DMS153 (cell line): ENCODE data around the gene NHLRC2.

Experiments
- DNase-seq: peaks from one replicate; lab custom pipeline; 2025; lab: John Stamatoyannopoulos, UW

NHLRC2 gene

DNA sequence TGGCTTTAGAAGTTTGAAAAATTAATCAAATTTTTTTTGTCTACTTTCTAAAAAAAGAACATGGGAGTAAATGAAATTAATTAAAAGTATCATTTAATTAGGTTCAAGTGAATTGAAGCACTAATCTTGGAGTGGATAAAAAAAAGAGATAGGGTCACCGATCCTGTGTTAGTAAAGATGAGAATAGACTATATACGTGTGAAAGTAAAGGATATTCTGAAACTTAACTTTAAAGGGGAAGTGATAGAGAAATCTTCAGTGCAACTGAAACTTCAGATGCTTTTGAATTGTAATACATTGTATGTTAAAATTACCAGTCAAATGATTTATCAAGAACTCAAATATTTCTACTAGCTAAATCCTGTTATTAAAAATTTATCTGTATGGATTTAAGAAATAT lies 4.8 kb downstream of the NHLRC2 start:
- DNase-seq: no peak

DNA sequence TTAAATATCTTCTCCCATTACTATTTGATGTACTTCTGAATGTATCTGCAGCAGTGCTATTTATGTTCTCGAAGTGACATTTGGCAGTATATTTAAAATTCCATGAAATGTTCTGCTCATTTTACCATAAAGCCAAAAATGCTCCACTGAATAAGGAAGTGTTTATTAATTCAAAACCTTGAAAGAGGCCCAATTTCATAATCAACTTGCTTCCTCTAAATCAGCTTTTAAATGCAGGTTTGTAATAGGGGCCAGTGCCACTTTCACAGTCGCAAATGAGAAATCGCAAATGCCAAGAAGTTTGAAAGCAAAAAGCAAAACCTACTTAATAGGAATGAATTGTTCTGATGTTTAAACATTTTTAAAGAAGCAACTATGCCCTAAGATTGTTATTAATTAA lies 11.4 kb downstream of the NHLRC2 start:
- DNase-seq: no peak

DNA sequence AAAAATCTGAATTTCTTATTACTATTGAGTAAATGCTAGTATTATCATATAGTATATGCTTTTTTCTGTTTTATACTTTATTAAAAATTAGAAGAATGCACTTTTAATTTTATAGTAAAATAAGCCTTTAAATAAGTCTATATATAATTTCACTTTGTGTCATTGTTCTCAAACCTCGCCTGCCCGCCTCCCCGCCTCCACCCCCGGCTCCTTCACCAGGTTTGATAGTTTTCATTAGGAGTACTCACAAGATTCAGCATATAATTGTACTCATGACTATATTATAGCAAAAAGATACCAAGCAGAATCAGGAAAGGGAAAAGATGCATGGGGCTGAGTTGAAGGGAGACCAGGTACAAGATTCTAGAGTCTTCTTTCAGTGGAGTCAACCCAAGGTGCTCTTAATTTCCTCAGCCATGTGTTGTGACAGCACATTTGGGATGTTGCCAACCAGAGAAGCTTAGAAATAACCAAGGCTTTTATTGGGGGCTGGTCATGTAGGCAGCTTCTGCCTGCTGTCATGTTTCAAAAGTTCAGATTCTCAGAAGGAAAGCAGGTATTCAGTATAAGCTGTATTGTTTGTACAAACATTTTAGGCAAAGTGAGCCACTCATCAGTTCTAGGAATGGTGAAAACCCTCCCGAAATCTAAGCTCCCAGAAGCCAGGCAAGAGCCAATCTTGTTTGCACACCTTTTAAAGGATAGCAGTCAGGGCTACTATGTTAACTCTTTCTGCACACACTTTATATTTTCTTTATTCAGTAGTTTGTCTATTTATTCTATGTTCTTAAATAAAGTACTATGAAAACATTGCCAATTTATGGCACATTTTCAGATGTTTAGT lies 12.3 kb downstream of the NHLRC2 start:
- no peak for DNase-seq

DNA sequence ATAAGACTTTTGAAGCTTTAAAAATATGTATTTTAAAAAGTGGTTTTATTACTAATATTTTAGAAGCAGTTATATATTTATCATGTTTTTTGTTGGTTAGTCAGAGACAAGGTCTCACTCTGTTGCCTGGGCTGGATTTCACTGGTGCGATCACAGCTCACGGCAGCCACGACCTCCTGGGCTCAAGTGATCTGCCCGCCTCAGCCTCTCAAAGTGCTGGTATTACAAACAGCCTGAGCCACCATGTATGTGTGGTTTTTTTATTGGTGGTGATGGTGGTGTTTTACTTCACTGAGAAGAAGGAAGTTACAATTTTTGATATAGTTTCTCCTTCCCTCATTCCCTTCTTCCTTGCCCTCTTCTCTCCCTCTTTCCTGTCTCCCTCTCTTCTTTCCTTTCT lies 13.4 kb downstream of the NHLRC2 start:
- no peak for DNase-seq

- DNase-seq: no peak
These were observed 15.3 kb downstream of the NHLRC2 start for GRCh38 chr10:113869789-113870188.

DNA sequence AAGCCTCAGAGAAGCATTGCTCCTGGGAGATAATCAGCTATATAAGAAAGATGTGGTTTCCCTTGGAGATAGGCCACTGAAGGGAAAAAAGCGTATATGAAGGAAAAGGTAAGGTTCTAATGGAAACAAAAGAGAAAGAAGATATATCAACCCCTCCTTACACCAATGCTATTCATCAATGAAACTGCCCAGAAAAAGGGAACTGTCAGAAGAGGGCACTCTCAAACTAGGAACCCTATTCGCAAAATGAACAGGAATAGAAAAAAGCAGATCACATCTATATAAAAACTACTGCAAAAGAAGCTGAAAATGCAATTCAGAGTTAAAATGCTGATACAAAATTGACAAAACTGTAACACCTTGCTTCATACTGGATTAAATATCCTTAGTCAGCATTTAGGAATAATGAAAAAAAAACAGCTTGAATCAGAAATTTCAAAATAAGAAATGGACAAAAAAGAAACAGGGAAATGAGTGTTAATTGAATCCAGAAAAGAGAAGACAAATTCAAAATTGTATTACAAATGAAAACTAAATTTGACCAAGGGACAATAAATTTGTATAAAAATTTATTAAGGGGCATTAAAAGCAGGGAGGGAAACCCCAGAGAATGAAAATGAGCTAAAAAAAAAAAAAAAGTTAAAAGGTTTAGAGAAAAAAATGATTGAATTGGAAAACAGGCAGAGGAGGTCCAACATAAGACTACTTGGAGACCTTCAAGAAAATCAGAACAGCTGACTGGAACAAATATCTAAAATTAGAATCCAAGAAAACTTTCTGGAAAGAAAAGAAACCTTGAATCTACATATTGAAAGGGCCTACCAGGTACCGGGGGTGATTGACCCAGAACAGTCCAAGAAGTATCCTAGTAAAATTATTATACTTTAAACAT lies 17.9 kb downstream of the NHLRC2 start:
- no peak for DNase-seq

DNA sequence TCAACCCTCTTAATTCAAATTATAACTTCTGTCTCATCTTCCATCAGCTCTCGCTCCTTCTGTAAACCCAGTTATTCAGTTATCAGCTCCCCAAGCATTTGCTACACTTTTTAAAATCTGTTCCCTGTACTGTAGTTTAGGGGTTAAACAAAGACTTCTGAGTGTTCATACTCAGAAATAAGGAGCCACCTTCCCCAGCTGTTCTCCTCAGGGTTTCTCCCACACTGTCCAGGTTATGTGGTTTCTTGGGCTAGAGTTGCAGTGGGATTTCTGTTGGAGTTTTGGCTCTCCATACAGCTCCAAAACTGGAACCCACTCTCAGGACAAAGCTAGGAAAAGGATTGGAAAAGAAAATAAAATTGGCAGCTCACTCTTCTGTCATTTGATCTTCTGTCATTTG lies 20.8 kb downstream of the NHLRC2 start:
- no peak for DNase-seq

DNA sequence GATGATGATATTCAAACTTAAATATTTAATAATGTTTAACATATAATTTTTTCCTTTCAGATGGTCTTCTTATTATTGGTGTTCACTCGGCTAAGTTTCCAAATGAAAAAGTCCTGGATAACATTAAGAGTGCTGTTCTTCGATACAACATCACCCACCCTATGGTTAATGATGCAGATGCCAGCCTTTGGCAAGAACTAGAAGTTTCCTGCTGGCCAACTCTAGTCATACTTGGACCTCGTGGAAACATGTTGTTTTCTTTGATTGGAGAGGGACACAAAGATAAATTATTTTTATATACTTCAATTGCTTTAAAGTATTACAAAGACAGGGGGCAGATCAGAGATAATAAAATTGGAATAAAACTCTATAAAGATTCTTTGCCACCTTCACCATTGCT lies 22.0 kb downstream of the NHLRC2 start:
- no peak for DNase-seq

DNA sequence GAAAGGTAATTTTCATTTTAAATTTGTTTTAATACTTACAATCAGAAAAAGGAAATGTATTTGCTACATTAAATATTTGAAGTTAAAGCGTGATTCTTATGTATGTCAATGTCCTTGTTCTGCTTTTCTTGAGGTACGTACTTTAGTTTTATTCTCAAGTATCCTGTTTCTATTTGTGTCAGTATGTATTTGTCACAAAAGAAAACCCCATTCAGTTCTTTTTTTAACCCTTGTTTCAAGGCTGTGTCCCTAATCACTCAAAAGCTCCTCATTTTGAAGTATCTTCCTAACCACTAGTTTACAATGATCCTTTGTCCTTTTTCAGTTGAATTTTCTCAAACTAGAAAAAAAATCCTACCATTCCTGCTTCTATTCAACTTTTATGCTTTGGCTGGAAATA lies 25.2 kb downstream of the NHLRC2 start:
- no peak for DNase-seq

DNA sequence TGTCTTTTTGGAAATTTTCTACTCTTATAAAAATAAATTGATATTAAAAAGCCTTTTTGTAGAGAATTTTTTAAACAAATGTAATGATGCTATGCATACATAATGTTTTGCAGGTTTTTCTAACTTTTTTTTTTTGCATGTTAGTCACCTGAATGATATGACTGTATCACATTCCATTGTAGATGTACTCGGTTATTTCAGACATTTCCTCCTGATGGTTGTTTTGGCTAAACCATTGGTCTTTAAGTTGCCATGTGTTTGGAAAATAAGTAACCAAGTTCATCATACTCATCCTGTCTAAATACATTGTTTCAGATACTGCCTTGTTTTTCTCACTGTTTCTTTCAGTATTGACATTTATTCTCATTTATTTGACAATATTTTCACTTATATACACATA lies 25.8 kb downstream of the NHLRC2 start:
- no peak for DNase-seq

DNA sequence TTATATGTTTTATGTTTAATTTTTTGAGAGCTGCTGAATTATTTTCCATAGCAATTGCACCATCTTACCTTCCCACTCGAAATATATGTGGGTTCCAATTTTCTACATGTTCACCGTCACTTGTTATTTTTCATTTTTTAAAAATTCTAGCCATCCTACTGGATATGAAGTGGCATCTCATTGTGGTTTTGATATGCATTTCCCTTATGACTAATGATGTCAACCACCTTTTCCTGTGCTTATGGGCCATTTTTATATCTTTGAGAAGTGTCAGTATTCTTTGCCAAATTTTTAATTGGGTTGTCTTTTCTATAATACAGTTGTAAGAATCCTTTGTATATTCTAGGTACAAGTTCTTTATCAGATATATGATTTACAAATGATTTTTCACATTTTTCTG lies 27.8 kb downstream of the NHLRC2 start:
- no peak for DNase-seq

DNA sequence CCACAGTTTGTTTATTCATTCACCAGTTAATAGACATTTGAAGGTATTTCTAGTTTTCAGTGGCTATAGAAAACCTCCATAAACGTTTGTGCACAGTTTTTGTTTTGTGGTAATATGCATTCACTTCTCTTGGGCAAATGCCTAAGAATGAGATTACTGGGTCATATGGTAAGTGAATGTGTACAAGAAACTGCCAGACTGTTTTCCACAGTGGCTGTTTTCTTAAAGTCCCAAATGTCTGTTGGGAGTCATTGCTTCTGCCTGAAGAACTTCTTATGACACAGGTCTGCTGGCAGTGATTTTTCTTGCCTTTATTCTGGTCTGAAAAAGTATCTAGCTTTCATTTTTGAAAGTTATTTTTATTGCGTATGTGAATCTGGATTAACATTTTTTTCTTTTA lies 35.5 kb downstream of the NHLRC2 start:
- no peak for DNase-seq

- DNase-seq: no peak
These were observed 36.3 kb downstream of the NHLRC2 start for GRCh38 chr10:113890769-113891168.

DNA sequence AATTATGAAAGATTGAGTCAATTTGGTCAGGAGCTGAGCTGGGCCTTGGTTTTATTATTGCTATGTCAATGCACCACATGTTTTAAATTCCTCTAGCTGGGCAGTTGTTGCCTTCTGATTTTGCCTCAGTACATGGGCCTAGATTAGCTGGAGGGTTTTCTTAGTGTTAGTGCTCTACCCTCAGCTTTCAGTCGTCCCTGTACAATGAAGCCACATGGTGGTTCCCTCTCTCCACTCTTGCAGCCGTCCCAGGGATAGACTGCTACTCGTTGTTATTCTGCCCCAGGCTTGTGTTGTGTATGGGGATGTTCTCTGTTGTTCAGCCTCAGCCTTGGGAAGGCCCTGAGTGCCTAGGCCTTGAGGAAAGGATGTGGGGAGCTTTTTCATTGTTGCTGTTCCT lies 37.0 kb downstream of the NHLRC2 start:
- no peak for DNase-seq

GRCh38 chr10:113893570-113893969 lies 39.1 kb downstream of the NHLRC2 start:
- no peak for DNase-seq

DNA sequence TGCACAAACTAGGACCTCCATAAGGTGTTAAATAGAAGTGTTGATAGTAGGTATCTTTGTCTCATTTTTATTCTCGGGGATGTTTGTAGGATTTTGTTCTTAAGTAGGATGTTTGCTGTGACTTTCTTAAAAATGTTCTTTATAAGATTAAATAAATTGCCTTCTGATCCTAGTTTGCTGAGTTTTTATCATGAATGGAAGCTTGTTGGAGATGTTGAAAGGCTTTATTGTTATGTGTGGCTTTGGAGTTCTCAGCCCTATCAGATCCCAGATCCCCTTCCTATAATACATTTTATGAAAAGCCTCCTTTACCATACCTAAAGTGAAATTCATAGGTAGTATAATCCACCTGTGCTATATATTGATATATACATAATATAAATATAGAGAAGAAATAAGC lies 40.1 kb downstream of the NHLRC2 start:
- no peak for DNase-seq

DNA sequence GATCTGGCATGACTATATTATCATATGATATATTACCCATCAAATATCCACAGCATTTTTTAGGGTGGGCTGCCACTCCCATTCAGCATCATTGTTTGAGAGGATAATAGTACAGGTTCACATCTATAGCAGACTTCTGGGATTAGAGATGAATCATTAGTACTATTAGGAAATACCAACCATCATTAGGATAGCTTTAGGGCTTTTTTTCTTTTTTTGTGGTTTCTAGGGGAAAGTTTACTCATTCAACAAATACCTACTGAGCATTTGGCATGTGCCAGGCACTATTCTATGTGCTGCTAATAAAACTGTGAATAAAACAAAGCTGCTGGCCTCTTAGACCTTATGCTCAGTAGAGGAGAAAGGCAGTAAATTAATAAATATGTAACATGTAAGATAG lies 40.6 kb downstream of the NHLRC2 start:
- no peak for DNase-seq

GRCh38 chr10:113897693-113898618 lies 43.5 kb downstream of the NHLRC2 start:
- no peak for DNase-seq

DNA sequence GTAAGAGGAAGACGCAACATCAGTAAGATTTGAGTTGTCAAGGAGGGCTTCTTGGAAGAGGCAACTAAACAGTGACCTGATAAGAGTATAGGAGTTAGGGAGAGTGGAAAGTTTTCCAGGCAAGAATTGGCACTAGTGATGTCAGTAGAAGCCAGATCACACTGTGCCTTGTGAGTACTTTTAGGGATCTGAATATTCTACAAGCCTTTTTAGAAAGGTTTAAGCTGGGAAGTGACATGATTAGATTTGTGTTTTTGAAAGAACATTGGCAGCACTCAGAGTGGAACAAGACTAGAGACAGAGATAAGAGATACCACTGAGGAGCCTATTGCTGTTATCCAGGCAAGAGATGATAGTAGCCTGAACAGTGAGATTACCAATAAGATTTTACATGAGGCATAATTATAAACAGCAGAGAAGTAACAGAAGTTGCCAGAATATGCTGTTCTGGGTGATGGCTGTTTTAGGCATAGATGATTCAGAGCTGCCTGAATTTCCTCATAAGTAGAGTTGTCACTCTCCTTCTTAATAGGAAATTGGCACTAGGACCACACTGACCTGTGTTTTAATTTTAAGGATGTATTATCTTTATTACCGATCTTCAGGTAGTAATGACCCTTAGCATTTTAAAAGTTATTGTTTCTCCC lies 45.6 kb downstream of the NHLRC2 start:
- DNase-seq: no peak

- no peak for DNase-seq
These were observed 51.3 kb downstream of the NHLRC2 start for GRCh38 chr10:113905756-113906155.

GRCh38 chr10:113907166-113907565 lies 52.7 kb downstream of the NHLRC2 start:
- DNase-seq: no peak

DNA sequence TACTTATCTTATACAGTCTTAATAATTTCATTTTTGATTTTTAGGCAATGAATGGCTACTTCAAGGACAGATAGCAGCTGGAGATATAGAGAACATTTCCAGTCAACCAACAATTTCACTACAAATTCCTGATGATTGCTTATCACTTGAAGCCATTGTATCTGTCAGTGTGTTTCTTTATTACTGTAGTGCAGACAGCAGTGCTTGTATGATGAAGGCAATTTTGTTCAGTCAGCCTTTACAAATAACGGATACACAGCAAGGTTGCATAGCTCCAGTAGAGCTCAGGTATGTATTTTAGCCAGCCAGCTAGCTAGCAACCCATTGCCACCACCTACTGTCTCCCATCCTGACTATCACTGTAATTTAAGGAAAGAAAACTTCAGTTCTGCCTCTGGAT lies 53.8 kb downstream of the NHLRC2 start:
- no peak for DNase-seq
